H1 (cell line): ENCODE results near the gene ZC3H7B. TPM values are rescaled to one million over a fixed set of nuclear protein-coding genes. Genes with fewer than 3 reads are reported as not detected.

ENCODE experiments used
- CTCF ChIA-PET: fragments of 300-600 bp; sonication (Branson Sonifier 250); formaldehyde crosslinking; loops from one replicate; lab custom pipeline; 2021; ENCODE audit not compliant: partially characterized antibody; lab: Charles Lee
- POLR2A ChIA-PET: fragments of 300-600 bp; sonication (Branson Sonifier 250); formaldehyde crosslinking; loops from one replicate; lab custom pipeline; 2021; ENCODE audit warnings: inconsistent platforms; ENCODE audit not compliant: partially characterized antibody; lab: Charles Lee
- DNase-seq, 2 experiments: peaks; one replicate each; pipeline versions ENCODE4 v3.0.0 to v3.0.0-alpha.2; 2010 to 2022; ENCODE audit warnings: low spot score in 2 of 2, low read depth in 1 of 2, mixed read lengths in 1 of 2
- FAIRE-seq: peaks from 2 replicates; lab custom pipeline; 2011; peaks lifted over from hg19 to GRCh38; lab: Jason Lieb, UNC
- H2AFZ ChIP-seq: 2 replicates; pipeline ENCODE4 v1.8.1; 2012; ENCODE audit warnings: low read length, inconsistent platforms
- H2AK5ac ChIP-seq: 2 replicates; pipeline ENCODE4 v1.6.1; 2013; ENCODE audit warnings: low read depth, low read length
- H2BK120ac ChIP-seq: replicated peaks from 2 replicates; pipeline ENCODE3; 2013; ENCODE audit warnings: low read depth, low read length, inconsistent platforms
- H2BK12ac ChIP-seq: 2 replicates; pipeline ENCODE4 v1.6.1; 2013; ENCODE audit warnings: low read depth, low read length
- H2BK15ac ChIP-seq: 2 replicates; pipeline ENCODE4 v1.6.1; 2013; ENCODE audit warnings: low read length
- H2BK20ac ChIP-seq: 2 replicates; pipeline ENCODE4 v1.6.1; 2013; ENCODE audit warnings: low read length
- H2BK5ac ChIP-seq: 2 replicates; pipeline ENCODE4 v1.6.1; 2013; ENCODE audit warnings: low read depth, low read length
- H3K14ac ChIP-seq: 2 replicates; pipeline ENCODE4 v1.6.1; 2013; ENCODE audit warnings: inconsistent platforms; ENCODE audit not compliant: insufficient read length
- H3K18ac ChIP-seq: 2 replicates; pipeline ENCODE4 v1.6.1; 2013; ENCODE audit warnings: low read length; ENCODE audit errors: extremely low read depth
- H3K23ac ChIP-seq: 2 replicates; pipeline ENCODE4 v1.6.1; 2013; ENCODE audit warnings: inconsistent platforms; ENCODE audit not compliant: insufficient read length
- H3K23me2 ChIP-seq: 2 replicates; pipeline ENCODE4 v1.6.1; 2013; ENCODE audit warnings: low read depth, low read length
- H3K27ac ChIP-seq: 2 replicates; pipeline ENCODE4 v1.6.1; 2011; ENCODE audit warnings: low read depth, low read length, inconsistent platforms
- H3K27me3 ChIP-seq, 4 experiments: replicated peaks in 1 of 4; 1 replicate in 1 of 4; 2 replicates in 3 of 4; pipeline versions ENCODE4 v1.6.1 to v1.8.1; 2011 to 2013; ENCODE audit warnings: low read length in 3 of 4, mild to moderate bottlenecking in 3 of 4, inconsistent platforms in 2 of 4, mixed read lengths in 2 of 4, moderate library complexity in 1 of 4; ENCODE audit not compliant: control insufficient read depth in 3 of 4, insufficient read depth in 3 of 4; ENCODE audit errors: extremely low read depth in 1 of 4
- H3K36me3 ChIP-seq, 4 experiments: 2 replicates each; pipeline versions ENCODE4 v1.6.1 to v1.8.1; 2011 to 2013; ENCODE audit warnings: mild to moderate bottlenecking in 4 of 4, low read length in 3 of 4, moderate library complexity in 2 of 4, control low read depth in 1 of 4, inconsistent platforms in 1 of 4; ENCODE audit not compliant: insufficient read depth in 4 of 4, control insufficient read depth in 2 of 4
- H3K4ac ChIP-seq: replicated peaks from 2 replicates; pipeline ENCODE3; 2013; ENCODE audit warnings: low read length, low read depth, mixed read lengths, inconsistent platforms; ENCODE audit not compliant: insufficient read length
- H3K4me1 ChIP-seq, 4 experiments: replicated peaks in 1 of 4; 1 replicate in 1 of 4; 2 replicates in 3 of 4; pipeline versions ENCODE4 v1.6.1 to v1.8.1; 2011 to 2013; ENCODE audit warnings: low read length in 3 of 4, inconsistent platforms in 2 of 4, mixed read lengths in 1 of 4; ENCODE audit not compliant: insufficient read depth in 4 of 4, control insufficient read depth in 3 of 4
- H3K4me2 ChIP-seq, 2 experiments: 2 replicates each; pipeline versions ENCODE4 v1.6.1 to v1.8.1; 2011 to 2013; ENCODE audit warnings: low read depth in 2 of 2, low read length in 2 of 2, control low read depth in 1 of 2, inconsistent platforms in 1 of 2, mild to moderate bottlenecking in 1 of 2; ENCODE audit not compliant: insufficient read depth in 1 of 2
- H3K4me3 ChIP-seq, 4 experiments: fragments of 200-600, 300-600 bp in 1 of 4; sonication (generic), shearing (Covaris generic), sonication (Bioruptor Twin) in 1 of 4; 2 replicates each; pipeline versions ENCODE4 v1.5.1 to v1.8.1; 2011 to 2016; ENCODE audit warnings: low read length in 4 of 4, low read depth in 3 of 4, control low read depth in 2 of 4, inconsistent platforms in 2 of 4, mild to moderate bottlenecking in 2 of 4, mixed read lengths in 1 of 4, moderate library complexity in 1 of 4; ENCODE audit not compliant: insufficient read depth in 2 of 4; ENCODE audit errors: extremely low read depth in 1 of 4
- H3K56ac ChIP-seq: replicated peaks from 2 replicates; pipeline ENCODE3; 2013; ENCODE audit warnings: low read depth, mild to moderate bottlenecking, mixed read lengths, low read length, inconsistent platforms; ENCODE audit not compliant: insufficient read length
- H3K79me1 ChIP-seq: 2 replicates; pipeline ENCODE4 v1.6.1; 2013; ENCODE audit warnings: low read depth, low read length, control low read depth
- H3K79me2 ChIP-seq, 2 experiments: 2 replicates each; pipeline versions ENCODE4 v1.6.1 to v1.8.1; 2012 to 2013; ENCODE audit warnings: low read length in 2 of 2, mild to moderate bottlenecking in 2 of 2, inconsistent platforms in 1 of 2; ENCODE audit not compliant: insufficient read depth in 2 of 2, control insufficient read depth in 1 of 2
- H3K9ac ChIP-seq, 4 experiments: replicated peaks in 1 of 4; 1 replicate in 1 of 4; 2 replicates in 3 of 4; pipeline versions ENCODE4 v1.6.1 to v1.8.1; 2011 to 2013; ENCODE audit warnings: low read depth in 3 of 4, low read length in 3 of 4, control low read depth in 2 of 4, mild to moderate bottlenecking in 2 of 4, moderate library complexity in 2 of 4, inconsistent platforms in 1 of 4; ENCODE audit errors: extremely low read depth in 1 of 4
- H3K9me3 ChIP-seq, 2 experiments: 2 replicates each; pipeline versions ENCODE4 v1.6.1 to v1.8.1; 2012 to 2013; ENCODE audit warnings: mild to moderate bottlenecking in 2 of 2, moderate library complexity in 2 of 2, control low read depth in 1 of 2, inconsistent platforms in 1 of 2, low read depth in 1 of 2, low read length in 1 of 2, mixed read lengths in 1 of 2; ENCODE audit not compliant: insufficient read depth in 2 of 2
- H4K20me1 ChIP-seq, 2 experiments: replicated peaks in 1 of 2; 2 replicates each; pipeline versions ENCODE3 to v1.8.1; 2011 to 2013; ENCODE audit warnings: inconsistent platforms in 2 of 2, low read length in 2 of 2, mild to moderate bottlenecking in 1 of 2; ENCODE audit not compliant: insufficient read depth in 2 of 2, control insufficient read depth in 1 of 2
- H4K5ac ChIP-seq: 2 replicates; pipeline ENCODE4 v1.6.1; 2013; ENCODE audit warnings: low read length, low read depth, mixed read lengths, inconsistent platforms; ENCODE audit not compliant: insufficient read length
- H4K8ac ChIP-seq: 2 replicates; pipeline ENCODE4 v1.8.0; 2013; ENCODE audit warnings: mild to moderate bottlenecking, moderate library complexity, low read length, inconsistent platforms; ENCODE audit not compliant: insufficient read depth; ENCODE audit errors: extremely low read depth
- H4K91ac ChIP-seq: replicated peaks from 2 replicates; pipeline ENCODE3; 2013; ENCODE audit warnings: low read length, mixed read lengths, inconsistent platforms; ENCODE audit not compliant: insufficient read length
- BACH1 ChIP-seq: IDR thresholded peaks from 2 replicates; pipeline ENCODE4 v1.6.1; 2012; ENCODE audit warnings: low read length, improper control_type of control experiment
- BCL11A ChIP-seq, 2 experiments: IDR thresholded peaks; one replicate each; pipeline ENCODE4 v1.6.1; 2011; ENCODE audit warnings: low read depth in 2 of 2, low read length in 2 of 2, mild to moderate bottlenecking in 2 of 2
- CBX8 ChIP-seq: fragments of 300-800, 300-1000 bp; sonication (generic); IDR thresholded peaks from 2 replicates; pipeline ENCODE4 v1.7.1; 2016; ENCODE audit warnings: low read depth, low read length, borderline replicate concordance
- RXRA ChIP-seq: IDR thresholded peaks from 2 replicates; pipeline ENCODE4 v1.6.1; 2011; ENCODE audit warnings: low read depth, mild to moderate bottlenecking, low read length, moderate library complexity; ENCODE audit not compliant: insufficient read depth
- YY1 ChIP-seq: IDR thresholded peaks from 2 replicates; pipeline ENCODE4 v1.6.1; 2011; ENCODE audit warnings: low read depth, mild to moderate bottlenecking, low read length
- WGBS, 2 experiments: shearing (Covaris generic) in 1 of 2; methylation state at CpG; one replicate each; pipeline versions ENCODE4 v1.1.6 to v1.1.7; 2013 to 2015; ENCODE audit warnings: low lambda C conversion rate in 2 of 2, mixed read lengths in 2 of 2, inconsistent platforms in 1 of 2, low coverage in 1 of 2, missing lambda C conversion rate in 1 of 2; ENCODE audit not compliant: insufficient replicate concordance in 2 of 2, insufficient coverage in 1 of 2, insufficient read length in 1 of 2; ENCODE audit errors: extremely low coverage in 1 of 2, missing lambda C conversion rate in 1 of 2; 5-methylcytosine and 5-hydroxymethylcytosine counted together
- polyA plus RNA-seq, 7 experiments: library from polyadenylated mRNA; depleted of rRNA in 3 of 7; stranded (reverse) in 5 of 7; unstranded in 2 of 7; fragments of >200 nt in 5 of 7; fragments of 200-250 nt in 2 of 7; gene quantifications; 1 replicate in 5 of 7; 2 replicates in 1 of 7; 4 replicates in 1 of 7; pipeline versions ENCODE4 v1.2.1 to v1.2.3, GENCODE V29; 2011 to 2013; ENCODE audit warnings: missing spikeins in 2 of 7, mixed read lengths in 2 of 7
- total RNA-seq: library from RNA; stranded (reverse); fragmentation: NEBNext Ultra II Directional; extraction: Animal tissue kit (Norgen Biotek cat#: 25700); gene quantifications from 2 replicates; pipeline ENCODE4 v1.2.1, GENCODE V29; 2021

The ZC3H7B gene
- total and polyA plus RNA-seq, 2 of the 8 experiments (the other 6 are each of a cell fraction or from before 2014, with no cell fraction given) = 35.5 to 78.6 TPM

GRCh38 chr22:41267958-41268357 lies 33.4 kb upstream of the ZC3H7B start:
- H3K9ac ChIP-seq = no peak overlapping the region
- peaks cover 8 to 16% of the 10 kb centered on the region in 2 experiments for H4K20me1 ChIP-seq
- H3K14ac ChIP-seq = no peak overlapping the region
- H2BK12ac ChIP-seq = no peak overlapping the region
- no peak overlapping the region for H3K4me2 ChIP-seq
- no peak overlapping the region for H2BK15ac ChIP-seq
- H3K23me2 ChIP-seq = no peaks in the 10 kb centered on the region; the same call in 1 of the 2 replicates
- H4K91ac ChIP-seq = no peak overlapping the region
- H2BK5ac ChIP-seq = no peak overlapping the region
- no peak overlapping the region for H2AFZ ChIP-seq
- no peak for DNase-seq
- peaks cover 45 to 82% (median 73%) of the 10 kb centered on the region in 4 experiments for H3K36me3 ChIP-seq
- ChIA-PET CTCF (no interaction called here), POLR2A (interaction anchor here (0.7 to 4.6 kb wide), 4 partner anchors 9 to 48 kb away, joined by 3 to 28 read pairs (median 4); no protein-coding TSS in a partner anchor)
- no peak overlapping the region for H3K4ac ChIP-seq
- H4K8ac ChIP-seq = no peak overlapping the region
- WGBS, 2 experiments = 91% methylated on average over 16 of the region's 16 CpGs; no CpG with 5 or more reads in 1 of the 2 experiments
- FAIRE-seq = no peak
- no peaks in the 10 kb centered on the region for H3K27me3 ChIP-seq
- H4K5ac ChIP-seq = no peak overlapping the region
- no peak overlapping the region for H2AK5ac ChIP-seq
- H3K9me3 ChIP-seq = no peaks in the 10 kb centered on the region
- no peaks in the 10 kb centered on the region for H3K79me2 ChIP-seq
- H3K56ac ChIP-seq = no peak overlapping the region
- peaks cover 5% of the 10 kb centered on the region; the same call in 1 of the 2 replicates for H3K79me1 ChIP-seq
- H3K27ac ChIP-seq = no peak overlapping the region
- no peak overlapping the region for H3K18ac ChIP-seq
- H2BK20ac ChIP-seq = no peak overlapping the region
- H2BK120ac ChIP-seq = no peak overlapping the region
- H3K23ac ChIP-seq = no peak overlapping the region
- no peak for TF ChIP-seq BACH1
- TF ChIP-seq RXRA = no peak
- TF ChIP-seq BCL11A (IDR thresholded peaks at IDR 0.05; ENCODE audit: low read depth in 2 of 2, low read length in 2 of 2) = no peak
- no peak for TF ChIP-seq YY1
- TF ChIP-seq CBX8 = no peak
- no peaks in the 10 kb centered on the region for H3K4me1 ChIP-seq
- H3K4me3 ChIP-seq = no peak overlapping the region
